Heart right ventricle (tissue), 16 donors: Measurements from ENCODE around the gene BICDL1. TPM values are rescaled to one million over a fixed set of nuclear protein-coding genes. Genes with fewer than 3 reads are reported as not detected.

ENCODE experiments used
- ATAC-seq, 8 donors: fragments of 200-7000 bp; cut with Tn5 transposase; one replicate each; pipeline ENCODE4 v1.9.1; 2020; ENCODE audit warnings: mild to moderate bottlenecking in 8 of 8, moderate library complexity in 8 of 8, moderate number of reproducible peaks in 1 of 8
- DNase-seq, 2 donors: peaks; one replicate each; pipeline ENCODE4 v3.0.0-alpha.2; 2020
- H3K27ac ChIP-seq, 10 donors: fragments of 200-600 bp; sonication (generic) in 2 of 10; one replicate each; pipeline versions ENCODE4 v1.5.0 to v1.8.0; 2020 to 2022; ENCODE audit warnings: mild to moderate bottlenecking in 3 of 10
- H3K27me3 ChIP-seq, 7 donors: fragments of 200-600 bp; one replicate each; pipeline ENCODE4 v1.8.0; 2021 to 2022; ENCODE audit warnings: mild to moderate bottlenecking in 2 of 7
- H3K36me3 ChIP-seq, 9 donors: fragments of 200-600 bp; sonication (generic) in 1 of 9; one replicate each; pipeline versions ENCODE4 v1.5.0 to v1.8.0; 2020 to 2022; ENCODE audit warnings: mild to moderate bottlenecking in 2 of 9
- H3K4me1 ChIP-seq, 9 donors: fragments of 200-600 bp; sonication (generic) in 1 of 9; one replicate each; pipeline versions ENCODE4 v1.5.0 to v1.8.0; 2020 to 2022; ENCODE audit warnings: mild to moderate bottlenecking in 4 of 9
- H3K4me3 ChIP-seq, 10 donors: fragments of 200-600 bp; sonication (generic) in 2 of 10; one replicate each; pipeline versions ENCODE4 v1.5.0 to v1.8.0; 2020 to 2022; ENCODE audit warnings: mild to moderate bottlenecking in 7 of 10, moderate library complexity in 2 of 10
- H3K9me3 ChIP-seq, 11 donors: fragments of 200-600 bp in 10 of 11; sonication (generic) in 2 of 11; one replicate each; pipeline versions ENCODE4 v1.5.0 to v1.8.0; 2013 to 2022; ENCODE audit warnings: mild to moderate bottlenecking in 2 of 11, control low read depth in 1 of 11, moderate library complexity in 1 of 11
- WGBS, 2 donors: extraction: QIAGEN DNeasy Blood & Tissue Kit; methylation state at CpG; one replicate each; pipeline ENCODE4 v1.1.7; 2013; ENCODE audit warnings: inconsistent platforms in 1 of 2; 5-methylcytosine and 5-hydroxymethylcytosine counted together
- intact Hi-C, 10 donors: fragments of 100-400 bp; cut with DNase I; formaldehyde crosslinking; loops; one replicate each; pipeline versions ENCODE4 v1.11.1 to v1.14.2; 2022
- polyA plus RNA-seq, 2 donors: library from polyadenylated mRNA; stranded (reverse); fragments of 200-250 nt; gene quantifications; one replicate each; pipeline ENCODE4 v1.2.3, GENCODE V29; 2013
- total RNA-seq, 10 donors: library from RNA; stranded (reverse); fragmentation: NEBNext Ultra II Directional in 3 of 10; extraction: Animal tissue kit (Norgen Biotek cat#: 25700) in 3 of 10; gene quantifications; one replicate each; pipeline versions ENCODE4 v1.2.1 to v1.2.4, GENCODE V29; 2021 to 2023
- TF ChIP-seq, protein P1 (sequence below), 9 donors: fragments of 200-600 bp; sonication (generic) in 2 of 9; IDR thresholded peaks; one replicate each; pipeline versions ENCODE4 v1.5.0 to v1.8.0; 2021 to 2022; ENCODE audit warnings: antibody characterized with exemption in 9 of 9, mild to moderate bottlenecking in 5 of 9, moderate library complexity in 1 of 9
- donor health status: Arrhythmogenic right ventricular cardiomyopathy.
- donor health status: ischemic (EF 13 %, LVEDD 7.1; RV severe dilation, severe dysfunction).
- donor health status: healthy with polysubstance abuse.
- donor health status: DM: no; HTN: yes; CAD: no.
- donor health status: DM: no; HTN: no; CAD: no.
- donor health status: ischemic (EF 25% LVEDD 6.9; RV normal size, moderate dysfunction).
- donor health status: ischemic (EF 25% LVEDD 5.7; RV mildly dilated, moderate dysfunction).
- donor health status: healthy.
- donor health status: DM: yes; HTN: yes; CAD: no.
- donor health status: Ischemic cardiomyopathy.
- donor health status: ischemic (EF 35%, LVEDD 5.7; RV mildly dilated, moderate dysfunction).
- donor health status: nonischemic (EF 11% LVEDD 7.7; RV severe dilation, severe dysfunction).
- donor health status: DM: yes; HTN: yes; CAD: no.
- donor health status: PGD.
- donor health status: ischemic (EF 29% LVEDD 5.4; RV normal size, mild dysfunction).
- donor health status: nonischemic (EF 23%, LVEDD 6.1; RV moderate dilation, normal function).

The BICDL1 gene
- total and polyA plus RNA-seq, 12 donors, result 0.10 to 1.5 (median 0.34) TPM; not detected in 2

DNA sequence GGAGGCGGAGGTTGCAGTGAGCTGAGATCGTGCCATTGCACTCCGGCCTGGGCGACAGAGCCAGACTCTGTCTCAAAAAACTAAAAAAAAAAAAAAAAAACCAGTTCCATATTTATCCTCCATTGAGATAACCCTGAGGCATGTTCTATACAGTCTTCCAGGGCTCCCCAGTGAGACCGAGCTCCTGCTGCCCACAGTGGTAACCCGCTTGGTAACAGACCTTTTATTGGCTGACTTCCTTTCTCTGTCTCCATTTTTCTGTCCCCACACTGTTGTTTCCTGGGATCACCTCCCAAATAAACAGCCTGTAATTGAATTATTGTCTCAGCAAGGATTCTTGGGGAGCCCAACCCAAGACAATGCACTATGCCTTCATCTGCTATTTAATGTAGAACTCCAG lies 42.8 kb upstream of the BICDL1 start:
- no peaks in the 10 kb centered on the region for H3K9me3 ChIP-seq
- intact Hi-C loops, result no loop called here
- no peak overlapping the region for H3K4me3 ChIP-seq
- H3K27me3 ChIP-seq, result peaks cover 0 to 25% (median 0%) of the 10 kb centered on the region in 7 donors
- TF ChIP-seq, protein P1, sequence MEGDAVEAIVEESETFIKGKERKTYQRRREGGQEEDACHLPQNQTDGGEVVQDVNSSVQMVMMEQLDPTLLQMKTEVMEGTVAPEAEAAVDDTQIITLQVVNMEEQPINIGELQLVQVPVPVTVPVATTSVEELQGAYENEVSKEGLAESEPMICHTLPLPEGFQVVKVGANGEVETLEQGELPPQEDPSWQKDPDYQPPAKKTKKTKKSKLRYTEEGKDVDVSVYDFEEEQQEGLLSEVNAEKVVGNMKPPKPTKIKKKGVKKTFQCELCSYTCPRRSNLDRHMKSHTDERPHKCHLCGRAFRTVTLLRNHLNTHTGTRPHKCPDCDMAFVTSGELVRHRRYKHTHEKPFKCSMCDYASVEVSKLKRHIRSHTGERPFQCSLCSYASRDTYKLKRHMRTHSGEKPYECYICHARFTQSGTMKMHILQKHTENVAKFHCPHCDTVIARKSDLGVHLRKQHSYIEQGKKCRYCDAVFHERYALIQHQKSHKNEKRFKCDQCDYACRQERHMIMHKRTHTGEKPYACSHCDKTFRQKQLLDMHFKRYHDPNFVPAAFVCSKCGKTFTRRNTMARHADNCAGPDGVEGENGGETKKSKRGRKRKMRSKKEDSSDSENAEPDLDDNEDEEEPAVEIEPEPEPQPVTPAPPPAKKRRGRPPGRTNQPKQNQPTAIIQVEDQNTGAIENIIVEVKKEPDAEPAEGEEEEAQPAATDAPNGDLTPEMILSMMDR (IDR thresholded peaks at IDR 0.05), result no peak
- DNase-seq (no peak), ATAC-seq (no peak)
- no peak overlapping the region for H3K27ac ChIP-seq
- H3K4me1 ChIP-seq, result no peaks in the 10 kb centered on the region
- 85 to 90% methylated on average over 6 of the region's 6 CpGs for WGBS, 2 donors
- no peaks in the 10 kb centered on the region for H3K36me3 ChIP-seq

DNA sequence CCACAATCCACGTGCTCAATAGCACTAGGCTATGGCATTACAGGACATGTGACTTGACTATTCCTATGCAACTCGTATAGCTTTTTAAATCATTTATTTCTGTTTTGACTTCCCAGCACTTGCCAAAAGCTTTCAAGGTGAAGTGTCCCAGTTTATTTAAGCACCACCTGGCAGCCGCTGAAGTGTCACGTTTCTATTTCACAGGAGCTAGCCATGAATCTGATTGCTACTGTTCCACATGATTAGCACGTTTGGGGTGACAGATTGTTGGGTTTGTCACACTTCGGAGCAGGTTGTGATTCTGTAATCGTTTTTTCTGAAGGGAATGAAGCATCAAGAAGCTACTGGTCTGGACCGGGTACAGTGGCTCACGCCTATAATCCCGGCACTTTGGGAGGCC lies 39.9 kb upstream of the BICDL1 start:
- Histone ChIP-seq H3K4me3 (no peak overlapping the region), H3K36me3 (no peaks in the 10 kb centered on the region), H3K27ac (no peak overlapping the region), H3K27me3 (peaks cover 0 to 20% (median 0%) of the 10 kb centered on the region in 7 donors), H3K4me1 (no peaks in the 10 kb centered on the region), H3K9me3 (no peaks in the 10 kb centered on the region)
- TF ChIP-seq, protein P1 (IDR thresholded peaks at IDR 0.05), result no peak
- intact Hi-C loops, result no loop called here
- DNase-seq (no peak), ATAC-seq (no peak)
- WGBS, 2 donors, result 61 to 64% methylated on average over 10 of the region's 10 CpGs

DNA sequence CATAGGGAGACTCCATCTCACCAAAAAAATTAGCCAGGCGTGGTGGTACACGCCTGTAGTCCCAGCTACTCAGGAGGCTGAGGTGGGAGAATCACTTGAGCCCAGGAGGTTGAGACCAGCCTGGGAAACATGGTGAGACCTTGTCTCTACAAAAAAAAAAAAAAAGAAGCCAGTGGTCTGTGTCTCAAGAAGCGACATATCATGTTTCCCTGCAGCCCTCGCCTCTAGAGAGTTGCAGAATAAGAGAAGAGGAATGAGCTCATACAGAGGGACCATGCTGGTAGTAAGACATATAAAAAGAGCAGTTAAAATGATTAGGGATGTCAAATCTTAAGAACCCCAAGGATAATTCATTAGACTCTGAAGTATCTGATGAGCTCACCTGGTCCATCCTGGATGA lies 39.4 kb upstream of the BICDL1 start:
- ATAC-seq (no peak), DNase-seq (no peak)
- WGBS, 2 donors, result 64 to 66% methylated on average over 4 of the region's 4 CpGs
- TF ChIP-seq, protein P1 (IDR thresholded peaks at IDR 0.05), result no peak
- intact Hi-C loops, result no loop called here
- Histone ChIP-seq H3K27me3 (peaks cover 0 to 19% (median 0%) of the 10 kb centered on the region in 7 donors), H3K4me3 (no peak overlapping the region), H3K36me3 (no peaks in the 10 kb centered on the region), H3K9me3 (no peaks in the 10 kb centered on the region), H3K27ac (no peak overlapping the region), H3K4me1 (no peaks in the 10 kb centered on the region)

DNA sequence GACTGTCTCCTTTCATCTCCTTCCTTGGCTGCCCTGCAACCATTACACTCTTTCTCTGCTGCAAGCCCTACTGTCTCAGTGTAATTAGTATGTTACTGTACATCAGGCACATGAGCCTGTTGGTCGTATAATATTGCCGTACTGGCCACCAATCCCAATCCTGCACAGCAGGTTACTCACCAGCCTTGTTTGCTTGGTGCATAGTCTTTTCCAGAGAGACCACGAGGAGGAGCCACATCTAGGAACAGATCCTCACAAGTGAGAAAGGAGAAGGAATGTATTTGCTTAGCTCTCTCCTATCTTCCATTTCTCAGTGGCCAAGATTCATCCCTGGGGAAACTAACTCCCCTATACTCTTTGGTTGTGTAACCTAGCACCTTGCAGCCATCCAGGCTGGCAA lies 33.0 kb upstream of the BICDL1 start:
- no peaks in the 10 kb centered on the region for H3K4me1 ChIP-seq

More for the DNA sequence above, 33.0 kb upstream of the BICDL1 start:
- Histone ChIP-seq H3K9me3 (peaks cover 0 to 40% (median 21%) of the 10 kb centered on the region in 11 donors), H3K4me3 (no peak overlapping the region), H3K27ac (no peak overlapping the region), H3K36me3 (no peaks in the 10 kb centered on the region), H3K27me3 (no peaks in the 10 kb centered on the region)
- DNase-seq (no peak), ATAC-seq (no peak)
- intact Hi-C loops, result no loop called here
- TF ChIP-seq, protein P1 (IDR thresholded peaks at IDR 0.05), result no peak
- 83 to 85% methylated on average over 3 of the region's 3 CpGs for WGBS, 2 donors
